ENCODE results near the gene SWT1. TPM values are rescaled to one million over a fixed set of nuclear protein-coding genes. Genes with fewer than 3 reads are reported as not detected.

The SWT1 gene
- total and polyA plus RNA-seq, 2 of the 13 experiments (the other 11 are each of a cell fraction or from before 2014, with no cell fraction given), result 1.7 to 2.5 TPM

DNA sequence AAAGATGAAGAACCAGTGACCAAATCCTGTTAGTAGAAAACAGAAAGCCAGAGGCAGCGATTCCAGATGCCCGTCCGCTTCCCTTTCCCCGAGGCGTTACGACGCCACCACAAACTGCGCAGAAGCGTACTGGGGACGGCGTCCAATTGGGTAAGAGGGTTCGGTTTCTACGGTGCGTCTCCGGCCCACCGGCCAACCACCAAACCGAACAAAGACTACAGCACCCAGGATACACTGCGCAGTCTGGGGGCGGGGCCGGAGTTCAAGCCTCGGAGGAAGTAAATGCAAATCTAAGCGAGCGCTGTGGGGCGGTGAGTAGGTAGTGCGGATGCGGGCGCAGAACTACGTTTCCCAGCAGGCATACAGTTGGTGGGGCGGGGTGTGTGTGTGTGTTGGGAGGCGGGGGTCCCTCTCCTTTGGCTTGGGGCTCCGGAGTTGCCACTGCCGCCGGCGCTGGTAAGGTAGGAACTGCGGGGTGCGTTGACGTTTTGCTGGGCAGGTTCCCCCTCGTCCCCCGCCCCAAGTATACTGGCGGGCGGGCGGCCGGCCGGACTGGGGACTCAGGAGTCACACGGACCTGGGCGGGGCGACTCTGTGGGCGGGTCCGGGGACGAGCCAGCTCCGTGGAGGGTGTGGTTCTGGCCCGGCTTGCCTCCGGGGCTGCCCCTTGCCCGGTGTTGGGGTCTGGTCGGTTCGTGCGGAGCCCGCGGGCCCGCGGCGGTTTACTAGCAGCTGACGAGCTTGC is at the start of gene SWT1, which contains the start of gene TRMT1L (continued):
- TF ChIP-seq, protein P1, sequence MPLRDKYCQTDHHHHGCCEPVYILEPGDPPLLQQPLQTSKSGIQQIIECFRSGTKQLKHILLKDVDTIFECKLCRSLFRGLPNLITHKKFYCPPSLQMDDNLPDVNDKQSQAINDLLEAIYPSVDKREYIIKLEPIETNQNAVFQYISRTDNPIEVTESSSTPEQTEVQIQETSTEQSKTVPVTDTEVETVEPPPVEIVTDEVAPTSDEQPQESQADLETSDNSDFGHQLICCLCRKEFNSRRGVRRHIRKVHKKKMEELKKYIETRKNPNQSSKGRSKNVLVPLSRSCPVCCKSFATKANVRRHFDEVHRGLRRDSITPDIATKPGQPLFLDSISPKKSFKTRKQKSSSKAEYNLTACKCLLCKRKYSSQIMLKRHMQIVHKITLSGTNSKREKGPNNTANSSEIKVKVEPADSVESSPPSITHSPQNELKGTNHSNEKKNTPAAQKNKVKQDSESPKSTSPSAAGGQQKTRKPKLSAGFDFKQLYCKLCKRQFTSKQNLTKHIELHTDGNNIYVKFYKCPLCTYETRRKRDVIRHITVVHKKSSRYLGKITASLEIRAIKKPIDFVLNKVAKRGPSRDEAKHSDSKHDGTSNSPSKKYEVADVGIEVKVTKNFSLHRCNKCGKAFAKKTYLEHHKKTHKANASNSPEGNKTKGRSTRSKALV (CRISPR knock-in tag; IDR thresholded peaks at IDR 0.05), result peak; percentile 77; the same call in 1 of the 2 replicates
- TF ChIP-seq, protein P2, sequence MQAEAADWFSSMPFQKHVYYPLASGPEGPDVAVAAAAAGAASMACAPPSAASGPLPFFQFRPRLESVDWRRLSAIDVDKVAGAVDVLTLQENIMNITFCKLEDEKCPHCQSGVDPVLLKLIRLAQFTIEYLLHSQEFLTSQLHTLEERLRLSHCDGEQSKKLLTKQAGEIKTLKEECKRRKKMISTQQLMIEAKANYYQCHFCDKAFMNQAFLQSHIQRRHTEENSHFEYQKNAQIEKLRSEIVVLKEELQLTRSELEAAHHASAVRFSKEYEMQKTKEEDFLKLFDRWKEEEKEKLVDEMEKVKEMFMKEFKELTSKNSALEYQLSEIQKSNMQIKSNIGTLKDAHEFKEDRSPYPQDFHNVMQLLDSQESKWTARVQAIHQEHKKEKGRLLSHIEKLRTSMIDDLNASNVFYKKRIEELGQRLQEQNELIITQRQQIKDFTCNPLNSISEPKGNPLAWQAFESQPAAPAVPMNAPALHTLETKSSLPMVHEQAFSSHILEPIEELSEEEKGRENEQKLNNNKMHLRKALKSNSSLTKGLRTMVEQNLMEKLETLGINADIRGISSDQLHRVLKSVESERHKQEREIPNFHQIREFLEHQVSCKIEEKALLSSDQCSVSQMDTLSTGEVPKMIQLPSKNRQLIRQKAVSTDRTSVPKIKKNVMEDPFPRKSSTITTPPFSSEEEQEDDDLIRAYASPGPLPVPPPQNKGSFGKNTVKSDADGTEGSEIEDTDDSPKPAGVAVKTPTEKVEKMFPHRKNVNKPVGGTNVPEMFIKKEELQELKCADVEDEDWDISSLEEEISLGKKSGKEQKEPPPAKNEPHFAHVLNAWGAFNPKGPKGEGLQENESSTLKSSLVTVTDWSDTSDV (CRISPR knock-in tag; IDR thresholded peaks at IDR 0.05), result no peak
- peak; percentile 38; the same call in 1 of the 2 replicates for TF ChIP-seq NFKB2 (CRISPR knock-in tag; IDR thresholded peaks at IDR 0.05; ENCODE audit: borderline replicate concordance)
- TF ChIP-seq, protein P3, sequence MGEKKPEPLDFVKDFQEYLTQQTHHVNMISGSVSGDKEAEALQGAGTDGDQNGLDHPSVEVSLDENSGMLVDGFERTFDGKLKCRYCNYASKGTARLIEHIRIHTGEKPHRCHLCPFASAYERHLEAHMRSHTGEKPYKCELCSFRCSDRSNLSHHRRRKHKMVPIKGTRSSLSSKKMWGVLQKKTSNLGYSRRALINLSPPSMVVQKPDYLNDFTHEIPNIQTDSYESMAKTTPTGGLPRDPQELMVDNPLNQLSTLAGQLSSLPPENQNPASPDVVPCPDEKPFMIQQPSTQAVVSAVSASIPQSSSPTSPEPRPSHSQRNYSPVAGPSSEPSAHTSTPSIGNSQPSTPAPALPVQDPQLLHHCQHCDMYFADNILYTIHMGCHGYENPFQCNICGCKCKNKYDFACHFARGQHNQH (CRISPR knock-in tag; IDR thresholded peaks at IDR 0.05), result peak; percentile 63
- TF ChIP-seq NFE2L2 (IDR thresholded peaks at IDR 0.05; ENCODE audit: low read length), result 0 out of 2 replicates have a peak, but pooled peaks have one; percentile 23
- TF ChIP-seq EZH2 (conservative IDR thresholded peaks at IDR 0.05; ENCODE audit: low read depth, low read length), result no peak
- TF ChIP-seq POLR2G (IDR thresholded peaks at IDR 0.05; ENCODE audit: low read depth, low read length), result peak; percentile 88
- no peak for TF ChIP-seq MTA1 (CRISPR knock-in tag; IDR thresholded peaks at IDR 0.05; ENCODE audit: borderline replicate concordance)
- TF ChIP-seq ZMYM4 (CRISPR knock-in tag; IDR thresholded peaks at IDR 0.05), result peak; percentile 57
- TF ChIP-seq, protein P4, sequence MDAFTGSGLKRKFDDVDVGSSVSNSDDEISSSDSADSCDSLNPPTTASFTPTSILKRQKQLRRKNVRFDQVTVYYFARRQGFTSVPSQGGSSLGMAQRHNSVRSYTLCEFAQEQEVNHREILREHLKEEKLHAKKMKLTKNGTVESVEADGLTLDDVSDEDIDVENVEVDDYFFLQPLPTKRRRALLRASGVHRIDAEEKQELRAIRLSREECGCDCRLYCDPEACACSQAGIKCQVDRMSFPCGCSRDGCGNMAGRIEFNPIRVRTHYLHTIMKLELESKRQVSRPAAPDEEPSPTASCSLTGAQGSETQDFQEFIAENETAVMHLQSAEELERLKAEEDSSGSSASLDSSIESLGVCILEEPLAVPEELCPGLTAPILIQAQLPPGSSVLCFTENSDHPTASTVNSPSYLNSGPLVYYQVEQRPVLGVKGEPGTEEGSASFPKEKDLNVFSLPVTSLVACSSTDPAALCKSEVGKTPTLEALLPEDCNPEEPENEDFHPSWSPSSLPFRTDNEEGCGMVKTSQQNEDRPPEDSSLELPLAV (CRISPR knock-in tag; conservative IDR thresholded peaks at IDR 0.05; ENCODE audit: low read depth), result no peak
- TF ChIP-seq, protein P5, sequence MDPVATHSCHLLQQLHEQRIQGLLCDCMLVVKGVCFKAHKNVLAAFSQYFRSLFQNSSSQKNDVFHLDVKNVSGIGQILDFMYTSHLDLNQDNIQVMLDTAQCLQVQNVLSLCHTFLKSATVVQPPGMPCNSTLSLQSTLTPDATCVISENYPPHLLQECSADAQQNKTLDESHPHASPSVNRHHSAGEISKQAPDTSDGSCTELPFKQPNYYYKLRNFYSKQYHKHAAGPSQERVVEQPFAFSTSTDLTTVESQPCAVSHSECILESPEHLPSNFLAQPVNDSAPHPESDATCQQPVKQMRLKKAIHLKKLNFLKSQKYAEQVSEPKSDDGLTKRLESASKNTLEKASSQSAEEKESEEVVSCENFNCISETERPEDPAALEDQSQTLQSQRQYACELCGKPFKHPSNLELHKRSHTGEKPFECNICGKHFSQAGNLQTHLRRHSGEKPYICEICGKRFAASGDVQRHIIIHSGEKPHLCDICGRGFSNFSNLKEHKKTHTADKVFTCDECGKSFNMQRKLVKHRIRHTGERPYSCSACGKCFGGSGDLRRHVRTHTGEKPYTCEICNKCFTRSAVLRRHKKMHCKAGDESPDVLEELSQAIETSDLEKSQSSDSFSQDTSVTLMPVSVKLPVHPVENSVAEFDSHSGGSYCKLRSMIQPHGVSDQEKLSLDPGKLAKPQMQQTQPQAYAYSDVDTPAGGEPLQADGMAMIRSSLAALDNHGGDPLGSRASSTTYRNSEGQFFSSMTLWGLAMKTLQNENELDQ (CRISPR knock-in tag; IDR thresholded peaks at IDR 0.05; ENCODE audit: borderline replicate concordance), result no peak
- TF ChIP-seq FOXK2 (IDR thresholded peaks at IDR 0.05), result 0 out of 2 replicates have a peak, but pooled peaks have one; percentile 38
- TF ChIP-seq, protein P6, sequence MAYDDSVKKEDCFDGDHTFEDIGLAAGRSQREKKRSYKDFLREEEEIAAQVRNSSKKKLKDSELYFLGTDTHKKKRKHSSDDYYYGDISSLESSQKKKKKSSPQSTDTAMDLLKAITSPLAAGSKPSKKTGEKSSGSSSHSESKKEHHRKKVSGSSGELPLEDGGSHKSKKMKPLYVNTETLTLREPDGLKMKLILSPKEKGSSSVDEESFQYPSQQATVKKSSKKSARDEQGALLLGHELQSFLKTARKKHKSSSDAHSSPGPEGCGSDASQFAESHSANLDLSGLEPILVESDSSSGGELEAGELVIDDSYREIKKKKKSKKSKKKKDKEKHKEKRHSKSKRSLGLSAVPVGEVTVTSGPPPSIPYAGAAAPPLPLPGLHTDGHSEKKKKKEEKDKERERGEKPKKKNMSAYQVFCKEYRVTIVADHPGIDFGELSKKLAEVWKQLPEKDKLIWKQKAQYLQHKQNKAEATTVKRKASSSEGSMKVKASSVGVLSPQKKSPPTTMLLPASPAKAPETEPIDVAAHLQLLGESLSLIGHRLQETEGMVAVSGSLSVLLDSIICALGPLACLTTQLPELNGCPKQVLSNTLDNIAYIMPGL (CRISPR knock-in tag; IDR thresholded peaks at IDR 0.05; ENCODE audit: borderline replicate concordance in 1 of 2, low read depth in 1 of 2), result peak; percentile 53 to 61; a peak in 3 of 4 replicates
- no peak for TF ChIP-seq PAWR (CRISPR knock-in tag; IDR thresholded peaks at IDR 0.05; ENCODE audit: borderline replicate concordance)
- TF ChIP-seq KDM3A (CRISPR knock-in tag; IDR thresholded peaks at IDR 0.05; ENCODE audit: low read depth), result no peak
- TF ChIP-seq DNMT3B (CRISPR knock-in tag; conservative IDR thresholded peaks at IDR 0.05), result no peak

Data from HepG2 (cell line).